Gastrocnemius medialis (tissue), 4 donors: ENCODE data around the gene PHOX2A. TPM values are rescaled to one million over a fixed set of nuclear protein-coding genes. Genes with fewer than 3 reads are reported as not detected.
"Not testable (repeated sequence)": the region's sequence is repeated elsewhere in the genome, so short reads cannot be mapped to it uniquely, and the experiment has no call there.

Experiments
- ATAC-seq, 2 donors: fragments of 150-250 bp; one replicate each; pipeline ENCODE4 v1.9.1; 2016
- DNase-seq, 2 donors: peaks; one replicate each; pipeline ENCODE4 v3.0.0-alpha.2; 2019
- H3K27ac ChIP-seq, 4 donors: fragments of 200-600 bp; sonication (generic); 1 replicate in 1 of 4; 2 replicates in 3 of 4; pipeline ENCODE4 v1.5.1; 2016 to 2018; ENCODE audit warnings: mild to moderate bottlenecking in 2 of 4, moderate library complexity in 1 of 4
- H3K27me3 ChIP-seq, 3 donors: fragments of 200-600 bp; sonication (generic) in 2 of 3; 1 replicate in 1 of 3; 2 replicates in 2 of 3; pipeline versions ENCODE4 v1.5.1 to v1.6.0; 2016 to 2019; ENCODE audit warnings: mild to moderate bottlenecking in 1 of 3, moderate library complexity in 1 of 3
- H3K36me3 ChIP-seq, 2 donors: fragments of 200-600 bp; sonication (generic) in 1 of 2; one replicate each; pipeline ENCODE4 v1.5.1; 2017 to 2018
- H3K4me1 ChIP-seq, 2 donors: fragments of 200-600 bp; sonication (generic) in 1 of 2; one replicate each; pipeline ENCODE4 v1.5.1; 2016 to 2017; ENCODE audit warnings: mild to moderate bottlenecking in 2 of 2
- H3K4me3 ChIP-seq, 4 donors: fragments of 200-600 bp; sonication (generic) in 3 of 4; 1 replicate in 1 of 4; 2 replicates in 3 of 4; pipeline ENCODE4 v1.5.1; 2016 to 2019; ENCODE audit warnings: mild to moderate bottlenecking in 2 of 4
- H3K9me3 ChIP-seq, 3 donors: fragments of 200-600 bp; sonication (generic) in 2 of 3; 1 replicate in 1 of 3; 2 replicates in 2 of 3; pipeline ENCODE4 v1.5.1; 2016 to 2019
- CTCF ChIP-seq, 5 experiments: fragments of 450-650 bp in 3 of 5; fragments of 200-600 bp in 2 of 5; sonication (generic) in 2 of 5; IDR thresholded peaks in 4 of 5; conservative IDR thresholded peaks in 1 of 5; 1 replicate in 4 of 5; 2 replicates in 1 of 5; pipeline ENCODE4 v1.5.1; 2016 to 2019; ENCODE audit warnings: antibody characterized with exemption in 5 of 5, mild to moderate bottlenecking in 3 of 5, moderate library complexity in 3 of 5
- POLR2A ChIP-seq, 2 donors: fragments of 450-650 bp; IDR thresholded peaks; one replicate each; pipeline ENCODE4 v1.6.1; 2017; ENCODE audit warnings: antibody characterized with exemption in 2 of 2, mild to moderate bottlenecking in 2 of 2, moderate library complexity in 2 of 2
- in situ Hi-C, 4 donors: fragments of 200-750 bp; cut with MboI; loops; one replicate each; pipeline versions ENCODE4 v1.15.0 to v1.8.0; 2017; ENCODE audit warnings: low sequenced_read_pairs in 4 of 4
- intact Hi-C: fragments of 100-400 bp; cut with DNase I; formaldehyde crosslinking; loops from one replicate; pipeline ENCODE4 v1.15.1; 2023; ENCODE audit warnings: low total_unique reads
- total RNA-seq, 4 donors: library from RNA; depleted of rRNA; stranded (reverse); fragments of >200 nt; gene quantifications; one replicate each; pipeline versions ENCODE4 v1.1.0 to v1.2.3, GENCODE V29; 2016

The PHOX2A gene
- total RNA-seq, 4 donors from 2014 or later = not detected

GRCh38 chr11:72204886-72205285, 39.1 kb downstream of the PHOX2A start:
- Histone ChIP-seq H3K4me3 (no peak overlapping the region), H3K4me1 (no peaks in the 10 kb centered on the region), H3K27ac (no peak overlapping the region), H3K36me3 (no peaks in the 10 kb centered on the region), H3K9me3 (no peaks in the 10 kb centered on the region), H3K27me3 (peaks cover 0 to 3% (median 0%) of the 10 kb centered on the region in 3 donors)
- TF ChIP-seq POLR2A (IDR thresholded peaks at IDR 0.05) (no peak), CTCF (IDR thresholded peaks at IDR 0.05 in 4 of 5, conservative IDR thresholded peaks at IDR 0.05 in 1 of 5) (no peak)
- in situ Hi-C loops = no loop called here
- DNase-seq (no peak), ATAC-seq (no peak)
- intact Hi-C loops = no loop called here

DNA sequence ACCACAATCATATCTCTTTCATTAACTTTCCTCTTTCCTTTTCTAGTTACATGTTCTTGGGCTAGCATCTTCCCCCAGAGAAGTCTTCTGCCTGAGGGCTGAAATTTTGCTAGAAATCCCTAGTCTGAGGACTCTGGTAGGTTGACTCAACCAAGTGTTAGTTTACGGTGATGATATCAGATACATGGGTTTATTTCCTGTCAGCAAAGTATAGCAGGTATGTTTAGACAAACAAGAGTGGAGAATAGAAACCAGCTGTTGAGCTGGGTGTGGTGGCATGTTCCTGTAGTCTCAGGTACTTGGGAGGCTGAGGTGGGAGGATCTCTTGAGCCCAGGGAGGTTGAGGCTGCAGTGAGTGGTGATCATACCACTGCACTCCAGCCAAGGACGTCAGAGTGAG, 40.8 kb downstream of the PHOX2A start:
- TF ChIP-seq POLR2A (IDR thresholded peaks at IDR 0.05) = no peak
- no peak for TF ChIP-seq CTCF (IDR thresholded peaks at IDR 0.05 in 4 of 5, conservative IDR thresholded peaks at IDR 0.05 in 1 of 5)
- H3K27me3 ChIP-seq = no peaks in the 10 kb centered on the region
- intact Hi-C loops (no loop called here), in situ Hi-C loops (no loop called here)
- no peak overlapping the region for H3K27ac ChIP-seq
- no peaks in the 10 kb centered on the region for H3K4me1 ChIP-seq
- no peak for DNase-seq
- ATAC-seq = no peak
- no peaks in the 10 kb centered on the region for H3K9me3 ChIP-seq
- no peaks in the 10 kb centered on the region for H3K36me3 ChIP-seq
- H3K4me3 ChIP-seq = no peak overlapping the region

GRCh38 chr11:72202571-72202970, 41.4 kb downstream of the PHOX2A start:
- no peak for DNase-seq
- Histone ChIP-seq H3K36me3 (no peaks in the 10 kb centered on the region), H3K4me3 (no peak overlapping the region), H3K9me3 (no peaks in the 10 kb centered on the region), H3K4me1 (no peaks in the 10 kb centered on the region), H3K27ac (no peak overlapping the region), H3K27me3 (no peaks in the 10 kb centered on the region)
- intact Hi-C loops (no loop called here), in situ Hi-C loops (no loop called here)
- no peak for ATAC-seq
- TF ChIP-seq CTCF (IDR thresholded peaks at IDR 0.05 in 4 of 5, conservative IDR thresholded peaks at IDR 0.05 in 1 of 5) = no peak
- TF ChIP-seq POLR2A (IDR thresholded peaks at IDR 0.05) = no peak

GRCh38 chr11:72201445-72201844, 42.5 kb downstream of the PHOX2A start:
- H3K27me3 ChIP-seq, H3K9me3 ChIP-seq, H3K4me1 ChIP-seq, H3K4me3 ChIP-seq, H3K36me3 ChIP-seq, ATAC-seq, in situ Hi-C loops, DNase-seq, intact Hi-C loops, H3K27ac ChIP-seq: not testable (repeated sequence)

- H3K27ac ChIP-seq = no peak overlapping the region
- TF ChIP-seq CTCF (IDR thresholded peaks at IDR 0.05 in 4 of 5, conservative IDR thresholded peaks at IDR 0.05 in 1 of 5) (no peak), POLR2A (IDR thresholded peaks at IDR 0.05) (no peak)
- ATAC-seq (no peak), DNase-seq (no peak)
- intact Hi-C loops = no loop called here
- in situ Hi-C loops = no loop called here
- no peaks in the 10 kb centered on the region for H3K9me3 ChIP-seq
- H3K36me3 ChIP-seq = no peaks in the 10 kb centered on the region
- no peak overlapping the region for H3K4me3 ChIP-seq
- no peaks in the 10 kb centered on the region for H3K4me1 ChIP-seq
- no peaks in the 10 kb centered on the region for H3K27me3 ChIP-seq
Observed at GRCh38 chr11:72195518-72196270, 48.3 kb downstream of the PHOX2A start.
